AML-193 (cell line): ENCODE measurements around the gene ETV3.

Experiments
- DNase-seq, 2 experiments: peaks; one replicate each; lab custom pipeline; 2025; lab: John Stamatoyannopoulos, UW

The ETV3 gene

DNA sequence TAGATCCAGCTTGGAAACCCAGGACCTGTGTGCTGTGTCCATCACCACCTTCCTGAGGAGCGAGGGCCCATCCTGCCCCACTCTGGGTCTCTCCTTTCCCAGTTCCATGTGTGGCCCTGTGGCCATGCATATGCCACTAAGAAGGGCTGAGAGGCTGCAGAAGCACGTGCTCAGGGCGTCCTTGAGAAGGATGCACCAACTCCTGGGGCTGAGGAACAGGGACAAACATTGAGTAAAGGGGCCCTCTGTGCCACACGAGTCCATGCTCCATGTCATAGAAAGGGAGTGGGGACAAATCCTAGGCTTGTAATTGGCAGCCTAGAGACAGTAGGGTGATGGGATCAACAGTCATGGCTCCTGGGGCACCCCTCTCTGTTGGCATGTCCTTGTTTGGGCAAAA is 47.0 kb downstream of the ETV3 start:
- DNase-seq: no peak

DNA sequence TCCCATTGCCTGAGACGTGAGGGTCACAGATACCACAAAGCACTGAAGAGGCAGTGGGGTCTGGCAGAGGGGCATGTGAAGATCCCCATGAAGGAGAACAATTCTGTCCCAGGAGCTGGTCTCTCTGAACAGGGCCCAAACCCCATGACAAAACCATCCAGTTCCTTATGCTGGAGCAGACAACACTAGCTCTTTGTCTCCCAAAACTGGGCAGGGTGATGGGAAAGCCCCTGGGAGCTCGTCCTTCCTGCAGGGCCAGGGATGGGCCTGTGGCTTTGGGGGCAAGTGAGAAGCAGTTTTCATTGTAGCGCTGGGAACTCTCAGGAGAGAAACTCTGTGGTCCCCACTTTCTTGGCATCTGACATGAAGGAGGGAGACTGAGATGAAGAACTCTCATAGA is 47.4 kb downstream of the ETV3 start:
- DNase-seq: no peak

DNA sequence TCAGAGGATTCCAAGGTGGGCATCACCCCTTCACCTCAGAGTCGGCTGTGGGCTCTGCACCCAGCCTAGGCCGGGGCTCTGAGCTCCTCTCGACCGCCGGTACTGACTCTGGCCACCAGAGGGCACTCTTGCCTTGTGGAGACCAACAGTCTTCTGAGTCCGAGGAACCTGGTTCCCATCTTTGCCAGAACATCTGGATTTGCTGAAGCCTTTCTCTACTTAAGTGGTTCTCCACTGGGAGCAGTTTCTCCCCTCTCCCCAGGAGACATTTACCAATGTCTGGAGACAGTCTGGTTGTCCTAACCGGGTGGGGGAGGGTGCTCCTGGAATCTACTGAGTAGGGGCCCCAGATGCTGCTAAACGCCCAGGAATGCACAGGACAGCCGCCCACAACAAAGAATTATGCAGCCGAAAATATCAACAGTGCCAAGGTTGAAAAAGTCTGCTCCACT is 48.0 kb downstream of the ETV3 start:
- DNase-seq: peak; percentile 32 to 43

DNA sequence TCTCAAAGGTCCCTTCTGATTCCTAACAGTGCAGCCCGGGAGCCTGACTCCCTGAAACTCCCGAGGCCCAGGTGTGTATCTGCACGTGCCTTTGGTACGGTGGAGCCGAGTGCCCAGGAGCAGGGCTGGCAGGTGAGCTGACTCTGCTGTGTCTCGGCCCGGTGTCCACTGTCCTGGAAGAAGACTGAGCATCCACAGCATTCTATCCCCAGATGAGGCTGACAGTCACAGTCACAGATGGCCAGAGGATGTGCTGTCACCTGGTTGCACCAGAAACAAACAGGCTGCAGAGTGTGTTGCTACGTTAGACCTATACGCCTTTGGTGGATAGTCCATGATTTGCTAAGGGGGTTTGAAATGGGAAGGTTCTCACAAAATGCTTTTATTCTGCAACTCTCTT is 48.4 kb downstream of the ETV3 start:
- no peak for DNase-seq

DNA sequence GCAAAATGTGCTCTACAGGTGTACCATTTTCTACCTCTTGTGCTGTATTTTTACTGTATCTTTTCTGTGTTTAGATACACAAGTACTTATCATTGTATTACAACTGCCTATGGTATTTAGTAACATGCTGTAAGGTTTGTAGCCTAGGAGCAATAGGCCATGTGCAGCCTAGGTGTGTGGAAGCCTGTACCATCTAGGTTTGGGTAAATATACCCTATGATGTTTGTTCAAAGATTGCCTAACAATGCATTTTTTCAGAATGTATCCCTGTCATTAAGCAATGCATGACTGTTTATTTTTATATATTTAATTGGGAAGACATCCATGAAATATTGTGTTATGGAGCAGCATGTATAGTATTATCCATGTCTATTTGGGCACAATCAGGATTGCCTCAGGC is 49.6 kb downstream of the ETV3 start:
- DNase-seq: no peak

DNA sequence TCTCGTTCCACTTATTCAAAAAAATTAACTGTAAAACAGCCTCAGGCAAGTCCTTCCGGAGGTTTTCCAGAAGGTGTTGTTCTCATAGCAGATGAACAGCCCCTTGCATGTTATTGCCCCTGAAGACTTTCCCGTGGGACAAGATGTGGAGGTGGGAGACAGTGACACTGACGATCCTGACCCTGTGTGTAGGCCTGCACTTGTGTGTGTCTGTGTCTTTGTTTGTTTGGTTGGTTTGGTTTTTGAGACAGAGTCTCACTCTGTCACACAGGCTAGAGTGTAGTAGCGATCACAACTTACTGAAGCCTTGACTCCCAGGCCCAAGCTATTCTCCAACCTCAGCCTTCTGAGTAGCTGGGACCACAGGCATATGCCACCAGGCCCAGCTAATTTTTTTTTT is 51.2 kb downstream of the ETV3 start:
- DNase-seq: no peak

DNA sequence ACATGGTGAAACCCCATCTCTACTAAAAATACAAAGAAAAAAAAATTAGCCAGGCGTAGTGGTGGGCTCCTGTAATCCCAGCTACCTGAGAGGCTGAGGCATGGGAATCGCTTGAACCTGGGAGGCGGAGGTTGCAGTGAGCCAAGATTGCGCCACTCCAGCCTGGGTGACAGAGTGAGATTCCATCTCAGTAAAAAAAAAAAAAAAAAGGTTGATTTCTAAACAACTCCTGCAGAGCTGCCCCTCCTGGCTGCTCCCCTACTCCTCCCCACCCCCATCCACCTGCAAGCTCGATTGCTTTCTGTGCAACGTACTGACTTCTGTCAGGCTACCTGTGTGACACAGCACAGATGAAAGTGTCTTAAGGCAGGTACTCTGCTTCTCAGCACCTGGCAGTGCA is 51.9 kb downstream of the ETV3 start:
- DNase-seq: no peak

DNA sequence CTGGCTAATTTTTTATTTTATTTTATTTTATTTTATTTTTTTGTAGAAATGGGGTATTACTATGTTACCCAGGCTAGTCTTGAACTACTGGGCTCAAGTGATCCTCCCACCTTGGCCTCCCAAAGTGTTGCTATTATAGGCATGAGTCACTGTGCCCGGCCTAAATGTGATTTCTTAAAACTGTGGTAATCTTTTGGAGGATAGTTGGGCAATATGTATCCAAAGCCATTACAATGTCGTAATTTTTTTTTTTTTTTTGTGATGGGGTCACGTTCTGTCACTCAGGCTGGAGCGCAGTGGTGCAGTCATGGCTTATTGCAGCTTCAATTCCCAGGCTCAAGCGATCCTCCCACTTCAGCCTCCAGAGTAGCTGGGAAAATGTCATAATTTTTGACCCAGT is 52.8 kb downstream of the ETV3 start:
- DNase-seq: no peak

DNA sequence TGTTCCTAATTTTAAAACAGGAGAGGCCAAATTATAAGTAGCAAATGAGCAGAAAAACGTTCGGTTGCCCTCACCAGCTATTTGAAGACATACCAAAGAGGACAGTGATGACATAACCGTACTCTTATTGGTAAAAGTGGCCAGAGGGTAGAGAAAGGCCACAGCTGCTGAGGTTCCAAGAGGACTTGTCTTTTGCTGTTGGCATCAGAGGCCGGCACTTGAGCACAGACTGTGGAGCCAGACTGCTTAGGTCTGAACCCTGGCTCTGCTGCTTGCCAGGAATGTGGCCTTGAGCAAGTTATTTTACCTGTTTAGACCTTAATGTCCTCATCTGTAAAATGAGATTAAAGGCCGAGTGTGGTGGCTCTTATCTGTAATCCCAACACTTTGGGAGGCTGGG is 53.5 kb downstream of the ETV3 start:
- no peak for DNase-seq

DNA sequence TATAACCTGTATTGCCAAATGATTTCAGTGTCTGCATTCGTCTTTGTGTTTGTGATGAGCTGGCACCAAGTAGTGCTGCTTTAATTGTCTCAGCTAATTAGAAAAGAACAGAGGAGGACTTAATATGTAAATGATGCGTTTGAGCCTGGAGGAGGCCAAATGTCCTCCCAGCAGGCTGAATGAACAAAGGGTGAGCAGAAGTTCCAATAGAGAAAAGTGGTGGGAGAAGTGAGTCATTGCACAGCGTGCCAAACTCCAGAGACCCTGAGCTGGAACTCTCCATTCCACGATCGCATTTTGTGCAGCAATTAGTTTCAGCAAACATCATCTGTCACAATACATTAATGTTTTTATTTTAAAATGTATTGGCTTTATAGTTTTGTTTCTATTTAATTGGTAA is 56.5 kb downstream of the ETV3 start:
- DNase-seq: no peak

DNA sequence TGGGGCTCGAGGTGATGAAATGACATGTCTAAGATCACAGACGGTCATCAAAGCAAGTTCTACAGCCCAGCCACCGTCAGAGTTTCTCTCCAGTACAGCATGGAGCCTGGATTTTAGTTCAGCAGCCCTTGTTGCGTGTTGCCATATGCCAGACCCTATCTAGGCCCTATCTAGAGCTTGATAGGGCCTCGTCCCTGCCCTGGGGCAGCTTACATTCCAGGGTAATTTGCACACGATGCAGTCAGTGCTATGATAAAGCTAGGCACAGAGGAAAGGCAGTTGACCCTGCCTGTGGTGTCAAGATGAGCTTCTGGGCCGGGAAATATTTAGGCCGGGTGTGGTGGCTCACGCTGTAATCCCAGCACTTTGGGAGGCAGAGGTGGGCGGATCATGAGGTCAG is 57.5 kb downstream of the ETV3 start:
- no peak for DNase-seq

DNA sequence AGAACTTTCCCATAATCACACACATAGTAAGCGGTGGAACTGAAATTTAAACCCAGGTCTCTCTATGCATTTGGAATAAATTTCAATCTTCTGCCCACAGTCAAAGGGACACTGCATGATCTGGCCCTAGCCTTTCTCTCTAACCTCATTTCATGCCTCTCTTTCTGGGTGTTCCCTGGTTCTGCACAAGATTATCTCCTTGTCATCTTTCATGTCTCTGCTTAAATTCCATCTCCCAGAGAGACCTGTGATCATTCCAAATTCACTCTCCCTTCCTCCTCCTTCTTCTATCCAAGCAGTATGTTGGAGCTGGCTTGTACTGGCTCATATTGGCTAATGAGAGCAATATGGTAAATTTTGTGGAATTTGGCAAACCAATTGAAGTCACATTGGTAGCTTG is 60.8 kb downstream of the ETV3 start:
- no peak for DNase-seq

DNA sequence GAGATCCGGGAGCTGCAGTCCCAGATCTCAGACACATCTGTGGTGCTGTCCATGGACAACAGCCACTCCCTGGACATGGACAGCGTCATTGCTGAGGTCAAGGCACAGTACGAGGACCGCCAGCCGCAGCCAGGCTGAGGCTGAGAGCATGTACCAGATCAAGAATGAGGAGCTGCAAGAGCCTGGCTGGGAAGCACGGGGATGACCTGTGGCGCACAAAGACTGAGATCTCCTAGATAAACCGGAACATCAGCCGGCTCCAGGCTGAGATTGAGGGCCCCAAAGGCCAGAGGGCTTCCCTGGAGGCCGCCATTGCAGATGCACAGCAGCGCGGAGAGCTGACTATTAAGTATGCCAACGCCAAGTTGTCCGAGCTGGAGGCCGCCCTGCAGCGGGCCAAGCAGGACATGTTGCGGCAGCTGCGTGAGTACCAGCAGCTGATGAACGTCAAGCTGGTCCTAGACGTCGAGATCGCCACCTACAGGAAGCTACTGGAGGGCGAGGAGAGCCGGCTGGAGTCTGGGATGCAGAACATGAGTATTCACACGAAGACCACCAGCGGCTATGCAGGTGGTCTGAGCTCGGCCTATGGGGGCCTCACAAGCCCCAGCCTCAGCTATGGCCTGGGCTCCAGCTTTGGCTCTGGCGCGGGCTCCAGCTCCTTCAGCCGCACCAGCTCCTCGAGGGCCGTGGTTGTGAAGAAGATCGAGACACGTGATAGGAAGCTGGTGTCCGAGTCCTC is 64.1 kb downstream of the ETV3 start:
- peak in 1 of 2 experiments; percentile 5 for DNase-seq
